HCT116 (cell line): ENCODE results near the gene TAMALIN. TPM values are rescaled to one million over a fixed set of nuclear protein-coding genes. Genes with fewer than 3 reads are reported as not detected.

Experiments used
- ATAC-seq: fragments of 200-7000 bp; cut with Tn5 transposase; 2 replicates; pipeline ENCODE4 v1.9.1; 2020; ENCODE audit warnings: mild to moderate bottlenecking, moderate library complexity
- BruUV-seq: library from RNA; stranded (reverse); fragments of 400-500 nt; replicated peaks from 2 replicates; lab custom pipeline; 2021; lab: Mats Ljungman, UMichigan
- CTCF ChIA-PET: fragments of 300-600 bp; sonication (Branson Sonifier 250); formaldehyde crosslinking; loops from one replicate; lab custom pipeline; 2021; ENCODE audit warnings: antibody characterized with exemption; lab: Charles Lee
- POLR2A ChIA-PET: fragments of 300-600, 350-600 bp; sonication (Branson Sonifier 250); formaldehyde crosslinking; loops from one replicate; lab custom pipeline; 2021; ENCODE audit warnings: antibody characterized with exemption; lab: Charles Lee
- RAD21 ChIA-PET, 2 experiments: fragments of 300-600 bp; sonication (Branson Sonifier 250); formaldehyde crosslinking; loops; one replicate each; lab custom pipeline; 2023; ENCODE audit warnings: low total read pairs in 2 of 2; ENCODE audit not compliant: uncharacterized antibody in 2 of 2, unreplicated experiment in 2 of 2, low non-redundant PET in 1 of 2; lab: Charles Lee
- DNase-seq: peaks from one replicate; pipeline ENCODE4 v3.0.0-alpha.2; 2010; ENCODE audit warnings: low read depth, low spot score
- H2AFZ ChIP-seq: fragments of 200-600 bp; shearing (Covaris generic), sonication (generic); 2 replicates; pipeline ENCODE4 v1.6.1; 2017; ENCODE audit warnings: low read depth, mixed run types, mixed read lengths, antibody characterized with exemption, low read length; ENCODE audit not compliant: poor library complexity, severe bottlenecking
- H3K27ac ChIP-seq: 2 replicates; pipeline ENCODE4 v1.5.1; 2012; ENCODE audit warnings: low read depth, low read length
- H3K27me3 ChIP-seq: fragments of 200-600 bp; sonication (generic); 2 replicates; pipeline ENCODE4 v1.6.1; 2016; ENCODE audit warnings: mixed run types, low read length, mixed read lengths; ENCODE audit not compliant: insufficient read depth
- H3K36me3 ChIP-seq, 2 experiments: fragments of 200-500 bp in 1 of 2; fragments of 200-600 bp in 1 of 2; sonication (Bioruptor generic) in 1 of 2; sonication (generic) in 1 of 2; 2 replicates each; pipeline versions ENCODE4 v1.5.1 to v1.6.1; 2014 to 2016; ENCODE audit warnings: low read length in 2 of 2, inconsistent platforms in 1 of 2, mixed read lengths in 1 of 2, mixed run types in 1 of 2; ENCODE audit not compliant: insufficient read depth in 2 of 2, control insufficient read depth in 1 of 2
- H3K4me1 ChIP-seq, 2 experiments: fragments of 200-600 bp in 1 of 2; sonication (generic) in 1 of 2; 2 replicates each; pipeline versions ENCODE4 v1.5.1 to v1.6.1; 2012 to 2017; ENCODE audit warnings: low read length in 2 of 2, inconsistent platforms in 1 of 2, mild to moderate bottlenecking in 1 of 2, mixed read lengths in 1 of 2, mixed run types in 1 of 2, moderate library complexity in 1 of 2; ENCODE audit not compliant: insufficient read depth in 2 of 2, control insufficient read depth in 1 of 2
- H3K4me2 ChIP-seq: fragments of 200-600 bp; sonication (generic); 2 replicates; pipeline ENCODE4 v1.6.1; 2017; ENCODE audit warnings: mixed run types, low read length, mixed read lengths
- H3K4me3 ChIP-seq, 2 experiments: fragments of 200-600 bp in 1 of 2; sonication (generic) in 1 of 2; replicated peaks in 1 of 2; 2 replicates each; pipeline ENCODE4 v1.5.1; 2011 to 2016; ENCODE audit warnings: low read length in 2 of 2, control low read depth in 1 of 2, low read depth in 1 of 2, mild to moderate bottlenecking in 1 of 2, mixed read lengths in 1 of 2, mixed run types in 1 of 2
- H3K79me2 ChIP-seq: fragments of 200-600 bp; sonication (generic); 2 replicates; pipeline ENCODE4 v1.6.1; 2017; ENCODE audit warnings: mild to moderate bottlenecking, mixed run types, low read length, moderate library complexity, mixed read lengths; ENCODE audit not compliant: insufficient read depth
- H3K9ac ChIP-seq: fragments of 200-600 bp; sonication (generic); 2 replicates; pipeline ENCODE4 v1.6.1; 2016; ENCODE audit warnings: low read length, mixed read lengths
- H3K9me2 ChIP-seq: fragments of 200-600 bp; sonication (generic), shearing (Covaris generic); 2 replicates; pipeline ENCODE4 v1.6.1; 2017; ENCODE audit warnings: mixed run types, mild to moderate bottlenecking, moderate library complexity; ENCODE audit not compliant: insufficient read depth
- H3K9me3 ChIP-seq, 2 experiments: fragments of 200-500 bp in 1 of 2; fragments of 200-600 bp in 1 of 2; sonication (Bioruptor generic) in 1 of 2; sonication (generic) in 1 of 2; 2 replicates each; pipeline ENCODE4 v1.6.1; 2014 to 2017; ENCODE audit warnings: low read length in 2 of 2, mixed read lengths in 2 of 2, inconsistent platforms in 1 of 2, low read depth in 1 of 2, mild to moderate bottlenecking in 1 of 2, mixed run types in 1 of 2, moderate library complexity in 1 of 2; ENCODE audit not compliant: control insufficient read depth in 1 of 2, insufficient read depth in 1 of 2
- H4K20me1 ChIP-seq: fragments of 200-600 bp; sonication (generic), shearing (Covaris generic); 2 replicates; pipeline ENCODE4 v1.6.1; 2017; ENCODE audit warnings: mixed run types, mild to moderate bottlenecking, moderate library complexity; ENCODE audit not compliant: insufficient read depth
- CBX3 ChIP-seq: IDR thresholded peaks from 2 replicates; pipeline ENCODE4 v1.6.1; 2012; ENCODE audit warnings: low read depth
- CEBPB ChIP-seq: IDR thresholded peaks from 2 replicates; pipeline ENCODE4 v1.6.1; 2012; ENCODE audit warnings: low read depth
- EGR1 ChIP-seq: IDR thresholded peaks from 2 replicates; pipeline ENCODE4 v1.6.1; 2012; ENCODE audit warnings: low read depth
- ELF1 ChIP-seq: IDR thresholded peaks from 2 replicates; pipeline ENCODE4 v1.6.1; 2012; ENCODE audit warnings: low read depth, borderline replicate concordance
- EZH2 ChIP-seq: fragments of 200-600 bp; sonication (generic); IDR thresholded peaks from 2 replicates; pipeline ENCODE4 v1.6.1; 2017; ENCODE audit warnings: antibody characterized with exemption, mixed run types
- EZH2phosphoT487 ChIP-seq: fragments of 200-600 bp; IDR thresholded peaks from 2 replicates; pipeline ENCODE4 v1.6.1; 2018; ENCODE audit warnings: antibody characterized with exemption, borderline replicate concordance
- FOSL1 ChIP-seq: IDR thresholded peaks from 2 replicates; pipeline ENCODE4 v1.6.1; 2012; ENCODE audit warnings: low read depth
- JUND ChIP-seq: IDR thresholded peaks from 2 replicates; pipeline ENCODE4 v1.6.1; 2012
- POLR2A ChIP-seq: IDR thresholded peaks from 2 replicates; pipeline ENCODE4 v1.7.0; 2011; ENCODE audit warnings: borderline replicate concordance; ENCODE audit not compliant: insufficient read depth, insufficient read length; ENCODE audit errors: extremely low read depth
- POLR2AphosphoS5 ChIP-seq: IDR thresholded peaks from 2 replicates; pipeline ENCODE4 v1.6.1; 2011; ENCODE audit warnings: mild to moderate bottlenecking, low read depth, low read length, moderate library complexity
- RAD21 ChIP-seq: IDR thresholded peaks from 2 replicates; pipeline ENCODE4 v1.6.1; 2012; ENCODE audit warnings: low read depth, mild to moderate bottlenecking
- SIN3A ChIP-seq: IDR thresholded peaks from 2 replicates; pipeline ENCODE4 v1.6.1; 2012; ENCODE audit warnings: low read depth
- SRF ChIP-seq: IDR thresholded peaks from 2 replicates; pipeline ENCODE4 v1.6.1; 2012; ENCODE audit warnings: low read depth
- TCF7L2 ChIP-seq: IDR thresholded peaks from 2 replicates; pipeline ENCODE4 v1.7.0; 2011; ENCODE audit warnings: borderline replicate concordance, inconsistent platforms; ENCODE audit not compliant: insufficient read depth, insufficient read length; ENCODE audit errors: extremely low read depth
- YY1 ChIP-seq: IDR thresholded peaks from 2 replicates; pipeline ENCODE4 v1.6.1; 2011; ENCODE audit warnings: low read length, low read depth, moderate library complexity, mild to moderate bottlenecking; ENCODE audit not compliant: insufficient replicate concordance; ENCODE audit errors: extremely low read depth
- ZFX ChIP-seq: fragments of 450-650 bp; IDR thresholded peaks from 2 replicates; pipeline ENCODE4 v1.6.1; 2017
- ZNF274 ChIP-seq: fragments of 200-500 bp; sonication (Bioruptor generic); IDR thresholded peaks from 2 replicates; pipeline ENCODE4 v1.6.1; 2014; ENCODE audit warnings: mild to moderate bottlenecking, low read depth, low read length, inconsistent platforms
- intact Hi-C: fragments of 100-400 bp; cut with micrococcal nuclease; formaldehyde crosslinking; loops from 2 replicates; pipeline ENCODE4 v1.10.0; 2022
- total RNA-seq: library from RNA; stranded (reverse); gene quantifications from one replicate; pipeline ENCODE4 v1.2.1, GENCODE V29; 2021; ENCODE audit not compliant: unreplicated experiment
- TF ChIP-seq, protein P1 (sequence below): IDR thresholded peaks from 2 replicates; pipeline ENCODE4 v1.6.1; 2012; ENCODE audit warnings: low read depth
- TF ChIP-seq, protein P2 (sequence below): IDR thresholded peaks from 2 replicates; pipeline ENCODE4 v1.6.1; 2012
- TF ChIP-seq, protein P3 (sequence below), 3 experiments: fragments of 200-600 bp in 1 of 3; sonication (generic) in 1 of 3; IDR thresholded peaks in 2 of 3; conservative IDR thresholded peaks in 1 of 3; 2 replicates each; pipeline ENCODE4 v1.5.1; 2012 to 2017; ENCODE audit warnings: low read depth in 2 of 3, low read length in 2 of 3, antibody characterized with exemption in 1 of 3, borderline replicate concordance in 1 of 3, control low read depth in 1 of 3, mild to moderate bottlenecking in 1 of 3, mixed read lengths in 1 of 3, mixed run types in 1 of 3, moderate library complexity in 1 of 3; ENCODE audit not compliant: insufficient read depth in 1 of 3
- TF ChIP-seq, protein P4 (sequence below): IDR thresholded peaks from 2 replicates; pipeline ENCODE4 v1.6.1; 2012

Gene TAMALIN
- total RNA-seq, 1 experiment from 2014 or later = 1.1 TPM

DNA sequence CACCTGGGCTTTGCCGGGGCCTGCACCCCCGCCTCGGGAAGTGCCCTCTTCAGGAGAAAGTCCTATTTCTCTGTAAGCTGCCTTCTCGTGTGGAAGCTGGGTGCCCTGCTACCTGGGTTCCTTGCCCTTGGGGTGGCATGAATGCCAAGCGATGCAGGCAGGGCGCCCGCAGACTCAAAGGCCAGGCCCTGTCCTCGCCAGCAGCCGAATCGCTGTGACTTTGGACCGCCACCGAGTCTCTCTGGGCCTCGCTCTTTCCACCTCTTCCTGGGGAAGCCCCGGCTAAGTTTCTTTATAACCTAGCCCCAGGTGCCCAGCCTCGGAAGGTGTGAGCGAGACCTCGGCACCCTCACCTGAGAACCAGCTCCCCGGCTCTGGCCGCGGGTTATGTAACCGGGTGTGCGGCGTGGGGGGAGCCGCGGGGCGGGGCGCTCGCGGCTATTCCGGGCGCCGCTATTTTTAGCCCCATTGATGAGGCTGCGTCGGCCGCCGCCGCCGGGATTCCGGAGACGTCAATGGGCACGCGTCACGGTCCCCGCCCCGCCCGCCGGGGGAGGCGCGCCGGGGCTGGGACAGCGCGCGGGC, 29.9 kb downstream of the TAMALIN start:
- intact Hi-C loops = loop anchor here (1.0 kb wide), 1 partner anchor 15 kb away; the partner anchor contains the start of gene NR4A1
- RAD21 ChIA-PET = no interaction called here
- no TSS peak for BruUV-seq
- TF ChIP-seq YY1 (no peak), ZNF274 (no peak), FOSL1 (no peak), EZH2phosphoT487 (no peak), RAD21 (no peak), TCF7L2 (peak; percentile 91), EGR1 (peak; percentile 66), CEBPB (no peak; the same call in 1 of the 2 replicates), POLR2A (no peak), SIN3A (peak; percentile 31; the same call in 1 of the 2 replicates), SRF (no peak), JUND (no peak), POLR2AphosphoS5 (peak; percentile 43), EZH2 (no peak), ZFX (peak; percentile 7; the same call in 1 of the 2 replicates), ELF1 (no peak), CBX3 (no peak)
- TF ChIP-seq, protein P1, sequence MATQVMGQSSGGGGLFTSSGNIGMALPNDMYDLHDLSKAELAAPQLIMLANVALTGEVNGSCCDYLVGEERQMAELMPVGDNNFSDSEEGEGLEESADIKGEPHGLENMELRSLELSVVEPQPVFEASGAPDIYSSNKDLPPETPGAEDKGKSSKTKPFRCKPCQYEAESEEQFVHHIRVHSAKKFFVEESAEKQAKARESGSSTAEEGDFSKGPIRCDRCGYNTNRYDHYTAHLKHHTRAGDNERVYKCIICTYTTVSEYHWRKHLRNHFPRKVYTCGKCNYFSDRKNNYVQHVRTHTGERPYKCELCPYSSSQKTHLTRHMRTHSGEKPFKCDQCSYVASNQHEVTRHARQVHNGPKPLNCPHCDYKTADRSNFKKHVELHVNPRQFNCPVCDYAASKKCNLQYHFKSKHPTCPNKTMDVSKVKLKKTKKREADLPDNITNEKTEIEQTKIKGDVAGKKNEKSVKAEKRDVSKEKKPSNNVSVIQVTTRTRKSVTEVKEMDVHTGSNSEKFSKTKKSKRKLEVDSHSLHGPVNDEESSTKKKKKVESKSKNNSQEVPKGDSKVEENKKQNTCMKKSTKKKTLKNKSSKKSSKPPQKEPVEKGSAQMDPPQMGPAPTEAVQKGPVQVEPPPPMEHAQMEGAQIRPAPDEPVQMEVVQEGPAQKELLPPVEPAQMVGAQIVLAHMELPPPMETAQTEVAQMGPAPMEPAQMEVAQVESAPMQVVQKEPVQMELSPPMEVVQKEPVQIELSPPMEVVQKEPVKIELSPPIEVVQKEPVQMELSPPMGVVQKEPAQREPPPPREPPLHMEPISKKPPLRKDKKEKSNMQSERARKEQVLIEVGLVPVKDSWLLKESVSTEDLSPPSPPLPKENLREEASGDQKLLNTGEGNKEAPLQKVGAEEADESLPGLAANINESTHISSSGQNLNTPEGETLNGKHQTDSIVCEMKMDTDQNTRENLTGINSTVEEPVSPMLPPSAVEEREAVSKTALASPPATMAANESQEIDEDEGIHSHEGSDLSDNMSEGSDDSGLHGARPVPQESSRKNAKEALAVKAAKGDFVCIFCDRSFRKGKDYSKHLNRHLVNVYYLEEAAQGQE = no peak
- TF ChIP-seq, protein P2, sequence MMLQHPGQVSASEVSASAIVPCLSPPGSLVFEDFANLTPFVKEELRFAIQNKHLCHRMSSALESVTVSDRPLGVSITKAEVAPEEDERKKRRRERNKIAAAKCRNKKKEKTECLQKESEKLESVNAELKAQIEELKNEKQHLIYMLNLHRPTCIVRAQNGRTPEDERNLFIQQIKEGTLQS = no peak
- TF ChIP-seq, protein P3, sequence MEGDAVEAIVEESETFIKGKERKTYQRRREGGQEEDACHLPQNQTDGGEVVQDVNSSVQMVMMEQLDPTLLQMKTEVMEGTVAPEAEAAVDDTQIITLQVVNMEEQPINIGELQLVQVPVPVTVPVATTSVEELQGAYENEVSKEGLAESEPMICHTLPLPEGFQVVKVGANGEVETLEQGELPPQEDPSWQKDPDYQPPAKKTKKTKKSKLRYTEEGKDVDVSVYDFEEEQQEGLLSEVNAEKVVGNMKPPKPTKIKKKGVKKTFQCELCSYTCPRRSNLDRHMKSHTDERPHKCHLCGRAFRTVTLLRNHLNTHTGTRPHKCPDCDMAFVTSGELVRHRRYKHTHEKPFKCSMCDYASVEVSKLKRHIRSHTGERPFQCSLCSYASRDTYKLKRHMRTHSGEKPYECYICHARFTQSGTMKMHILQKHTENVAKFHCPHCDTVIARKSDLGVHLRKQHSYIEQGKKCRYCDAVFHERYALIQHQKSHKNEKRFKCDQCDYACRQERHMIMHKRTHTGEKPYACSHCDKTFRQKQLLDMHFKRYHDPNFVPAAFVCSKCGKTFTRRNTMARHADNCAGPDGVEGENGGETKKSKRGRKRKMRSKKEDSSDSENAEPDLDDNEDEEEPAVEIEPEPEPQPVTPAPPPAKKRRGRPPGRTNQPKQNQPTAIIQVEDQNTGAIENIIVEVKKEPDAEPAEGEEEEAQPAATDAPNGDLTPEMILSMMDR (IDR thresholded peaks at IDR 0.05 in 2 of 3, conservative IDR thresholded peaks at IDR 0.05 in 1 of 3; ENCODE audit: borderline replicate concordance in 1 of 3, insufficient read depth in 1 of 3, low read depth in 2 of 3, low read length in 2 of 3) = no peak
- TF ChIP-seq, protein P4, sequence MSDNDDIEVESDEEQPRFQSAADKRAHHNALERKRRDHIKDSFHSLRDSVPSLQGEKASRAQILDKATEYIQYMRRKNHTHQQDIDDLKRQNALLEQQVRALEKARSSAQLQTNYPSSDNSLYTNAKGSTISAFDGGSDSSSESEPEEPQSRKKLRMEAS = peak; percentile 49; the same call in 1 of the 2 replicates

More for the DNA sequence above, 29.9 kb downstream of the TAMALIN start:
- ChIA-PET CTCF (interaction anchor here (1.1 to 5.2 kb wide), 2 partner anchors 11 to 83 kb away, joined by 4 to 29 read pairs; no protein-coding TSS in a partner anchor), POLR2A (interaction anchor here (2.2 to 2.4 kb wide), 2 partner anchors 11 to 15 kb away, joined by 6 to 11 read pairs; partner anchors contain the start of gene NR4A1)
- Histone ChIP-seq H3K79me2 (peaks cover 26% of the 10 kb centered on the region), H3K36me3 (no peaks in the 10 kb centered on the region), H3K9me2 (no peaks in the 10 kb centered on the region), H3K4me1 (peaks cover 16 to 43% of the 10 kb centered on the region in 2 experiments), H3K27me3 (no peaks in the 10 kb centered on the region), H3K27ac (peak overlapping the region; percentile 45), H4K20me1 (no peaks in the 10 kb centered on the region), H3K9ac (peak overlapping the region; percentile 63), H2AFZ (no peak overlapping the region), H3K4me3 (peak overlapping the region; percentile 47 to 72), H3K9me3 (no peaks in the 10 kb centered on the region), H3K4me2 (peak overlapping the region; percentile 83)
- DNase-seq (no peak), ATAC-seq (peak; percentile 71)
